Astrocyte of the hippocampus (primary cell): Measurements from ENCODE around the gene BLID.

Source experiments
- DNase-seq: peaks from one replicate; pipeline ENCODE4 v3.0.0; 2011; ENCODE audit warnings: low read depth, low spot score

The BLID gene

GRCh38 chr11:122115524-122116379 is at the start of gene BLID:
Gene BLID, minus strand, starts transcription at chr11:122116215. Its CDS starts 293 bp downstream, at chr11:122115922.
- DNase-seq = peak; percentile 72

GRCh38 chr11:122163053-122163819 is 47.2 kb upstream of the BLID start:
- DNase-seq = peak; percentile 56

GRCh38 chr11:122162095-122162494 is 46.1 kb upstream of the BLID start:
- no peak for DNase-seq

- DNase-seq = no peak
Measured at GRCh38 chr11:122160841-122161590, 45.0 kb upstream of the BLID start.

- DNase-seq = no peak
Measured at GRCh38 chr11:122159861-122160260, 43.8 kb upstream of the BLID start.

DNA sequence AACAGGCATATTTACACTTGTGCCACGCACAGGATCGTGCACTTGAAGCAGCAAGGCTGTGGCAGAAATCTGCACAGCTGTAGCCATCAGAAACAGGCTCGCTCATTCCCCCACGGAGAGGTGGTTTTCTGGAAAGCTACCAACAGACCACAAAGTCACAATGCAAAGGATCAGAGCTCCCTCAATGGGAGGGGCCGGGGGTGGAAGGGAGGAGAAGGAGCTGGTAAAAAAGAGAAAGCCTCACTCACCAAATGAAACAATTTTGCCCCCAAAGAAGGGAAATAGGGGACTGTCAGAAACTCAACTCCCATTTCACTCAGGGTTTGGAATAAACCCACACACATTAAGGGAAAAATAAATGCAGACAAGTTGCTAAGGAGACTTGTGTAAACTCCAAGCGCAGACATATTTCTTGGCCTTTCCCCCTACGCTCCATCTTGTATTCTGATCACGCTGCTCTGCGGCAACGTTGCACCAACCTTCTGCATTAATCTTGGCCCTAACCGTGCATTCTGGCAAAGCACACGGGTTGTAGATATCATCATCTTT is 43.2 kb upstream of the BLID start:
- peak; percentile 92 for DNase-seq

DNA sequence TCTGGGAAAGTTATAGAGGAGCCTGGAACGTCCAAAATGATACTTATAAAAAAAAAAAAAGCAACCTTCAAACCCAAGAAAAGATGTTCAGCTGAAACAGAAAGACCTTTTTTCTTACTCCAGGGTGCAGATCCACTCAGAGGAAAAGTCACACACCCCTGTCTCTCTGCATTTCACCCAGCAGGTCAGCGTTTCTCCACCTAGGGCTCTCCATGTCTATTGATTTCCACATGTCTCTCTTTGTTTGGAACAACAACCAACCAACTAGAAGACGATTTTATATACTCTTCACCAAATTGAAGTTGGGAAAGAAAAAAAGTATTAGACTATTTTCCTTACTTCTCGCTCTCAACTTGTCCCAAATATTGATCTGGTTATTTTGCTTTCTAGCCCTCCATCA is 42.2 kb upstream of the BLID start:
- no peak for DNase-seq

DNA sequence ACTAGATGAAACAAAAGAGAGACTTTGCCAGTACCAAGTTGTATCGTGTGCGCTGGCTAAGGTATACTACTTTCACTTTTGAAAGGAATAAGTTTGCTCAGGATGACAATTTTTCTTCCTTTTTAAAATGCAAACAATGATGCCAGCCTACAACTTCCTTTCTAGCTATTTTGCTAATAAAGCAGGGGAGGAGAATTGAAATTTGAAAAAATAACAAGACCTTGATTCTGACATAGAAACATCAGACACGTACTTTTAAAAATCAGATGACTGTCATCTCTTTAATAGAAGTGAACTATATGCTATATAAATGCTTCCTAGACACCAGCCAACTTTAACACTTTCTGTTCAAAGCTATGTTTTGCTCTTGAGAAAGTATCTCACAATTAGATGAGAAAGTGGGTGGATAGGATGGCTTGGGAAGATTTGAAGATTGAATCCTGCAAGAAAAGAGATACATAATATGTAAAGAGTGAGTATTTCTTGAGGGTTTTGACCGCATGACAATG is 41.7 kb upstream of the BLID start:
- peak; percentile 48 for DNase-seq

DNA sequence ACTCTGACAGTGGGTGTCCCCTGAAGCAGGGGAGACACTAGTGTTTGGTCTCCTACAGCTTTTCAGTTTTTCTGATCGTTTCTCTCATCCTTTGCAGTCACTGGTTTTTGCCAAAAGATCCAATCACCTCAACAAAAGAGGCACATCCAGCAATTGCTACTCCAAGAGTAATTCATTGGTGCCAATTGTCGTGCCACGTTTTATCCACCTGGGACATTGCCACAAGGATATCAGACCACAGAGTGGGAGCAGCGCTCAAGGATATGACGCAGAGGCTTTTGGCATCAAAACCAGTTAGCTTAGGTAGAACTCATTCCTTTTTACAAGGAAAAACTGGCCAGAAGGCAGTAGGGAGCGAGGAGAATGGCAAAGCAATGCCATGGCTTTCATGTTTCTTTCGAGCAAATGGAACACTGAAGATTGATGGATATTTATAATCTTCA is 40.9 kb upstream of the BLID start:
- peak; percentile 89 for DNase-seq

DNA sequence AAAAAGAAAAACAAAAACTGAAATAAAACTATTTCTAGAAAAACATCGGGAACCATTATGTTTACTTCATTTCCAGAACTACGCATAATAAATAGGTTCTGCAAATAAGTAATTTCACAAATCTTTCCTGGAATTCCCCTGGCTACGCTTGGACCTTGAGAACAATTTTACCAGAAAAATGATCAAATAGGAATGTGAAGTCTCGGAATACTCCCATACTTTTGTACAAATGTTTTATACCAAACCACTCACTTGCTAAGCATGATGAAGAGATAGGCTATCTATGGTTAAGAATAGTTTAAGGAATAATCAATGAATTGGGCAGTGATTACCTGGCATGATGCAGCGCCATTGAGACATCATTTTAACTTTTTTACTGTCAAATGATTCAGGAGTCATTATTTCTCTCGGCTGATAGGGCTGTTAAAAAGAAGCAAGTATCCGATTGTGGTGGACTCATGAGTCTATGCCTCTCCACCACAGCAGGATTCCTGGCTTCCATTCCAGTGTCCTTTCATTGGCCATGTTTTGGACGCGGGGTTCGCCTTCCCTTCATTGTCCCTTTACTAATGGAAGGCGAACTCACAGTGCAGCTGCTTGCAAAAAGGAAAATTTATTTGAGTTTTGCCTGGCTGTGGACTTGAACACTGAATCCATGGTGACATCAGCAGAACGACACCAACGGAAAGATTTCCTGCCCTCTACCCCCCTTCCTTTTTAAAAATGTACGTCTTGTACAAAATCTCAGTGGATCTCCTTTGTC is 39.9 kb upstream of the BLID start:
- peak; percentile 54 for DNase-seq

GRCh38 chr11:122154994-122155393 is 39.0 kb upstream of the BLID start:
- no peak for DNase-seq

- no peak for DNase-seq
Measured at GRCh38 chr11:122154227-122154626, 38.2 kb upstream of the BLID start.

DNA sequence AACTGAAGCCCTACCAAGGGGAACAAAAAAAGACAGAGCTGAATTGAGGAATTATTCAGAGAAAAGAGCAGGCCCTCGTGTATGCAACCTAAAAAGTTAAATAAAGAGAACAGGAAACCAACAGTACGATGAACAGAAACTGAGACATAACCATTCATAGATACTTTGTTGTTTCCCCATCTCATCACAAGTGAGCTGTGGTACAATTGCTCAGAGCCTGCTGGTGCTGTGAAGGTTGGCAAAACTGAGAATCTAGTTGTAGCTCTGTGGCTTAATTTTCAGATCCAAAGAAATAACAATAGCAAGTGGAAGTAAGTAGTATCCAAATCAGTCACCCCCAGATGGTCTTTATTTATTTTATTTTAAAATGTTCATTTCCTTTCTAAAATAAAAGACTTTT is 37.7 kb upstream of the BLID start:
- DNase-seq = no peak

- no peak for DNase-seq
Measured at GRCh38 chr11:122150216-122151124, 34.5 kb upstream of the BLID start.

- DNase-seq = no peak
Measured at GRCh38 chr11:122149202-122149601, 33.2 kb upstream of the BLID start.

- DNase-seq = no peak
Measured at GRCh38 chr11:122146475-122146874, 30.5 kb upstream of the BLID start.

- DNase-seq = no peak
Measured at GRCh38 chr11:122145715-122146274, 29.8 kb upstream of the BLID start.

GRCh38 chr11:122144752-122145151 is 28.7 kb upstream of the BLID start:
- DNase-seq = no peak

GRCh38 chr11:122141725-122142124 is 25.7 kb upstream of the BLID start:
- DNase-seq = no peak
